GM12801 (cell line): ENCODE results near the gene PVR.

ENCODE experiments used
- CTCF ChIP-seq: IDR thresholded peaks from one replicate; pipeline ENCODE4 v1.5.1; 2011; ENCODE audit warnings: control low read depth; ENCODE audit not compliant: insufficient read length; ENCODE audit errors: extremely low read depth

PVR gene

DNA sequence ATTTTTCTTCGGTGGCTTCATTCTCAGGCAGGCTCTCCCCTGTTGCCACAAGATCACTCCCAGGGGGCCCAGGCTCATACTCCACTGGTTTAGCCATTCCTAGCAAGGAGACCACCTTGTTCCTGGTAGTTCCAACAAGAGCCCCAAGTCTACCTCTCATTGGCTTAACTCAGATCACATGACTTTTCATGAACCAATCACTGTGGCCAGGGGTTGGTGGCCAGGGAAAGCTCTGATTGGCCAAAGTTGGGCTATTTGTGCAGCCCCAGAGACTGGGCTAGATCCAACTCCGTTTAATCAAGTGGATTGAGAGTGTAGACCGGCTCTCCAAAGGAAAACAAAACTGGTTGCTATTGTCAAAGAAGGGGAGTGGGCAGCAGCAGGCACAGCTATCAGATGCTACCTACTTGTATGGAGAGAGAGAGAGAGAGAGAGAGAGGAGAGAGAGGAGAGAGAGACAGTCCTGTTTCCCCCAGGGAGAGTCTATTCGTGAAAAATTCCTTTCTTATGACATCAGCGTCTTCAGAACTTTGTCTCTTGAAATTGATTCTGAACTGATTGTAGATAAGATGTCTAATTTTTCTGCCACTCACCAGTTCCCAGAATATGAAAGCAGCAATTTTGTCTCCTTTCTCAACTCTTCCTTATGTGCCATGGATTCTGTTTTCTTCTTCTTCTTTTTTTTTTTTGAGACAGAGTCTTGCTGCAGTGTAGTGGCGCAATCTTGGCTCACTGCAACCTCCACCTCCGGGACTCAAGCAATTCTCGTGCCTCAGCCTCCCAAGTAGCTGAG lies 33.5 kb downstream of the PVR start:
- TF ChIP-seq CTCF: no peak

DNA sequence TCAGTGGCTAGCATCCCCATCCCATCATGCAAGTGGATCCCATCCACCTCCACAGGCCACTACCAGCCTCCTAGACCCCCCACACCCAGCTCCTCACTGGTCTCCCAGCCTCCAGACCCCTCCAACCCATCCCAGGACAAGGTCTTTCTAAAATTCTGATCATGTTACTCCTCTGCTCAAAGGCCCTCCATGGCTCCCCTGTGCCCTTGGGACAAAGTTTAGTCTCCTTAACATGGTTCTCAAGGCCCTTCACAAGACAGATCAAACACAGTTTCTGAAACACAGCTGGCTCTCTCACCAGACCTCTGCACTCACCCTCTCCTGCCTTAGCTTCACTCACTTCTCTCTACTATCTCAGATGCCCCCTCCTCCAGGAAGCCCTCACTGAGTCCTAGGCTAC lies 36.8 kb downstream of the PVR start:
- no peak for TF ChIP-seq CTCF

DNA sequence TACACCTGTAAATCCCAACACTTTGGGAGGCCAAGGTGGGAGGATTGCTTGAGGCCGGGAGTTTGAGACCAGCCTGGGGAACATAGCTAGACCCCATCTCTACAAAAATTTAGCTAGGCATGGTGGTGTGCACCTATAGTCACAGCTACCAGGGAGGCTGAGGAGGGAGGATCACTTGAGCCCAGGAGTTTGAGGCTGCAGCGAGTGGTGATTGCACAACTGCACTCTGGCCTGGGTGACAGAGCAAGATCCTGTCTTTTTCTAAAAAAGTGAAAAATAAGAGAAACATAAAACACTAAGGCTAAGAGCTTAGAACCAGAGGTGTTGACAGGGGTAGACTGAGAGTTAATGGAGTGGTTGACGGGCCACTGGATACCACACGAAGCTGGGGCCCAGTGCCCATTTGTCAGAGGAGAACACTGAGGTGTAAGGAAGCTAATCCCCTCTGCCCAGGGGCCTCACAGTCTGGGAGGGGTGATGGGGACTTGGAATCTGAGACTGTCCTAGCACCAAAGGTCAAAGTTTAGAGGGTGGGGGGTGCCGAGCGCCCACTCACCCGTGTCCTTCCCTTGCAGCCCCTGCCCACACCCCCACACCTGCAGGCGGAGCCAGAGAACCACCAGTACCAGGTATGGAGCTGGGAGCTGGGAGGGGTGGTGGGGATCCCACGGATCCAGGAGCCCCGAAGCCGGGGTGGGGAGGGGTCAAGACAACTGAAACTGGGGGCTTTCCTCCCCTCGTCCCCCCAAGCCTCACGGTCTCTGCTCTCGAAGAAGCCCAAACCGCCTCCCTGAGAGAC lies 38.5 kb downstream of the PVR start:
- TF ChIP-seq CTCF: no peak

GRCh38 chr19:44682807-44683206 lies 39.1 kb downstream of the PVR start:
- no peak for TF ChIP-seq CTCF

GRCh38 chr19:44683434-44684210 lies 39.9 kb downstream of the PVR start:
- no peak for TF ChIP-seq CTCF

DNA sequence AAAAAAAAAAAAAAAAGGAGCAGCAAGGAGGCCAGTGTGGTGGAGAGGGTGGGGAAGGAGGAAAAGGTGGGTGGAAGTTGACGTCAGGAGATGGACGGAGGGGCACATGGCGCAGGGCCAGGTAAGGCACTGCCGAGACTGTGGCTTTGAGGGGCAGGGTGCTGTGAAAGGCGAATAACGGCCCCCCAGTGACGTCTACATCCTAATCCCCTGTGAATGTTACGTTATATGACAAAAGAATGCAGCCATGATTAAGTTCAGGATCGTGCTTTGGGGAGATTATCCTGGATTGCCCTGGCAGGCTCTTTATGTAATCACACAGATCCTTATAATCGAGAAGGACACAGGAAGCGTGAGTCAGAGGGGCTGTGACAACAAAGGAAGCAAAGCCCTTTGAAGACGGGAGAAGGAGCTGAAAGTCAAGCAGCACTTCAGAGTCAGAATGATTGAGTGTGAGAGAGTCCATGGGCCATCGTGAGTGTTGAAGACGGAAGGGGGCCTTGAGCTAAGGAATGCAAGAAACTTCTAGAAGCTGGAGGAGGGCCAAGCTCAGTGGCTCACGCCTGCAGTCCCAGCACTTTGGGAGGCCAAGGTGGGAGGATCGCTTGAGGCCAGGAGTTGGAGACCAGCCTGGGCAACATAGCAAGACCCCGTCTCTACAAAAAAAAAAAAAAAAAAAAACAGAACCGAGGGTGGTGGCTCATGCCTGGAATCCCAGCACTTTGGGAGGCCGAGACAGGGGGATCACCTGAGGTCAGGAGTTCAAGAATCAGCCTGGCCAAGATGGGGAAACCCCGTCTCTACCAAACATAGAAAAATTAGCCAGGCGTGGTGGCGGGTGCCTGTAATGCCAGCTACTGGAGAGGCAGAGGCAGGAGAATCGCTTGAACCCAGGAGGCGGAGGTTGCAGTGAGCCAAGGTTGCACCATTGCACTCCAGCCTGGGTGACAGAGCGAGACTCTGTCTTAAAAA lies 41.5 kb downstream of the PVR start:
- TF ChIP-seq CTCF: no peak
